Measurements from ENCODE around the gene CHIC2. TPM values are rescaled to one million over a fixed set of nuclear protein-coding genes. Genes with fewer than 3 reads are reported as not detected.

The CHIC2 gene
- total RNA-seq, 1 experiment from 2014 or later: 10.8 TPM

GRCh38 chr4:53967986-53968385 is 96.4 kb downstream of the CHIC2 start (continued):
- TF ChIP-seq REST (IDR thresholded peaks at IDR 0.05; ENCODE audit: low read depth) (no peak), SP1 (IDR thresholded peaks at IDR 0.05; ENCODE audit: low read depth) (no peak), RAD21 (IDR thresholded peaks at IDR 0.05; ENCODE audit: low read depth) (no peak)

- no peaks in the 10 kb centered on the region for H3K27me3 ChIP-seq (ENCODE audit: insufficient read depth, low read length)
- DNase-seq (ENCODE audit: low read depth, low spot score): no peak
- ChIA-PET POLR2A (interaction anchor here (1.4 kb wide), 1 partner anchor 12 kb away, joined by 3 read pairs; no protein-coding TSS in a partner anchor), RAD21 (ENCODE audit: low non-redundant PET in 1 of 2, low total read pairs in 2 of 2, uncharacterized antibody in 2 of 2, unreplicated experiment in 2 of 2) (no interaction called here), CTCF (no interaction called here)
- no peaks in the 10 kb centered on the region for H4K20me1 ChIP-seq (ENCODE audit: insufficient read depth)
- no peak overlapping the region for H2AFZ ChIP-seq (ENCODE audit: low read depth, low read length, poor library complexity, severe bottlenecking)
- H3K79me2 ChIP-seq (ENCODE audit: insufficient read depth, low read length): no peaks in the 10 kb centered on the region
- H3K36me3 ChIP-seq (ENCODE audit: control insufficient read depth in 1 of 2, insufficient read depth in 2 of 2, low read length in 2 of 2): no peaks in the 10 kb centered on the region
- no peak overlapping the region for H3K27ac ChIP-seq (ENCODE audit: low read depth, low read length)
- H3K4me1 ChIP-seq (ENCODE audit: control insufficient read depth in 1 of 2, insufficient read depth in 2 of 2, low read length in 2 of 2): peaks cover 0 to 3% of the 10 kb centered on the region in 2 experiments; a peak in 1 of 4 replicates
- BruUV-seq (replicated peaks): no TSS peak
- no peak for TF ChIP-seq CTCF (IDR thresholded peaks at IDR 0.05 in 2 of 3, conservative IDR thresholded peaks at IDR 0.05 in 1 of 3; ENCODE audit: borderline replicate concordance in 1 of 3, insufficient read depth in 1 of 3, low read depth in 2 of 3, low read length in 2 of 3)
- no peak for TF ChIP-seq CEBPB (IDR thresholded peaks at IDR 0.05; ENCODE audit: low read depth)
- no peak for TF ChIP-seq RAD21 (IDR thresholded peaks at IDR 0.05; ENCODE audit: low read depth)
- no peak for TF ChIP-seq FOSL1 (IDR thresholded peaks at IDR 0.05; ENCODE audit: low read depth)
- no peak for TF ChIP-seq MAX (IDR thresholded peaks at IDR 0.05)
- no peak for TF ChIP-seq SRF (IDR thresholded peaks at IDR 0.05; ENCODE audit: low read depth)
- TF ChIP-seq JUND (IDR thresholded peaks at IDR 0.05): no peak
- no peak for TF ChIP-seq ELF1 (IDR thresholded peaks at IDR 0.05; ENCODE audit: borderline replicate concordance, low read depth)
- no peak for TF ChIP-seq ATF3 (IDR thresholded peaks at IDR 0.05)
- no peak for TF ChIP-seq CBX3 (IDR thresholded peaks at IDR 0.05; ENCODE audit: low read depth)
- no peak for TF ChIP-seq POLR2A (IDR thresholded peaks at IDR 0.05; ENCODE audit: borderline replicate concordance, extremely low read depth, insufficient read depth, insufficient read length)
- no peak overlapping the region for H3K4me3 ChIP-seq (replicated peaks in 1 of 2; ENCODE audit: low read depth in 1 of 2, low read length in 2 of 2)
- H3K9me2 ChIP-seq (ENCODE audit: insufficient read depth): no peaks in the 10 kb centered on the region
- H3K9ac ChIP-seq (ENCODE audit: low read length): no peak overlapping the region
- H3K9me3 ChIP-seq (ENCODE audit: control insufficient read depth in 1 of 2, insufficient read depth in 1 of 2, low read depth in 1 of 2, low read length in 2 of 2): no peaks in the 10 kb centered on the region
- no peak for ATAC-seq
- intact Hi-C loops (cut with micrococcal nuclease): no loop called here
- H3K4me2 ChIP-seq (ENCODE audit: low read length): no peak overlapping the region
Observed at GRCh38 chr4:53963781-53964180, 100.6 kb downstream of the CHIC2 start.
